D341Med (cell line): ENCODE measurements around the gene TUBGCP3.

Experiments
- DNase-seq: peaks from one replicate; pipeline ENCODE4 v3.0.0; 2012; ENCODE audit warnings: low spot score

The TUBGCP3 gene

GRCh38 chr13:112481458-112481857, 106.5 kb downstream of the TUBGCP3 start:
- DNase-seq, result no peak

DNA sequence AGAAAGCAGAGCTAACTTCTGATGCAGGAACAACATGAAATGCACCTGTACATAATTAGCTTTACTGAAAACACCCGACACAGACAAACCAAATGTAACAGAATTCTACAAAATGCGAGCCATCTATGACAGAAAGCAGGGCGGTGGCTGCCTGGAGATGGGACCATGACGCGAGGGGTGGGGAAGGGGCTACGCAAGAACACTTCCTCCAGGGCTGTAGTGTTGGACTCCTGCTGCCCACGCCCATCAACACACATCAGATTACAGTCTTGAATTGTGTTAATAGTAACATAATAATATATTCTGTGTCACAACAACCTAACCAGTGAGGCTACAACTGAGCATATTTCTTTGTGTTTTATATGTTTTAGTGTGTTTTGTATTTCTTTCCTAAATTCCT, 108.6 kb downstream of the TUBGCP3 start:
- DNase-seq, result no peak

DNA sequence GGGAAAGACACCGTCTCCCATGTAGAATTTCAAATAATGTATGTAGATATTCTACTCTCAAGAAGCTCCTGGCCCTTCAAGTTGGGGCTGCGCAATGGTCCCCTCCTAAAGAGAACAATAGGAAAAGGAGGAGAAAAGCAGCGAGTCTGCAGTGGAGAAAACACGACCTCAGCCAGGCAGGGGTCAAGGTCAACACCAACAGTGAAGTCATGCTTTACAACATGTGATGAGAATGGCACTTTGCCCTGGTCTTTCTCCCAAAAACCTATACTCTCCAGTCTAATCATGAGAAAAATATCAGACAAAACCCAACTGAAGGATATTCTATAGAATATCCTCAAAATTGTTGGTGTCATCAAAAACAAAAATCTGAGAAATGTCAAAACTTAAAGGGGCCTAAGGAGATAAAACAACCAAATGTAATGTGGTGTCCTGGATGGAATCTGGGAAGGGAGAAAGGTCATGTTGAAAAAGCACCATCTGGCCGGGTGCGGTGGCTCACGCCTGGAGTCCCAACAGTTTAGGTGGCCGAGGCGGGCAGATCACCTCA, 110.8 kb downstream of the TUBGCP3 start:
- no peak for DNase-seq

DNA sequence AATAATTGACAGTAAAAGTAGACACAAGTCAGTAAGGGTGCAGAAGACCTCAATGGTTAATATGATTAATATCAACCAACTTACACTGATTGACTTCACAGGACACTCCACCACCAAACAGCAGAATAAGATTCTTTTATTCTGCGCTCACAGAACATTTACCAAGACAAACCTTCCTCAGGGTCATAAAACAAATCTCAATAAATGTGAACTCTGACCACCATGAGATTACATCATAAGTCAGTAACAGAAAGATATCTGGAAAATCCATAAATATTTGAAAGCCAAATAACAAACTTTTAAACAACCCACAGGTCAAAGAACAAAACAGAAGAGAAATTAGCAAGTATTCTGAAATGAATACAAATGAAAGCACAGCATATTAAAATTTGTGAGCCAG, 112.1 kb downstream of the TUBGCP3 start:
- no peak for DNase-seq

GRCh38 chr13:112474869-112475268, 113.1 kb downstream of the TUBGCP3 start:
- no peak for DNase-seq

- no peak for DNase-seq
Measured at GRCh38 chr13:112473818-112474217, 114.1 kb downstream of the TUBGCP3 start.

DNA sequence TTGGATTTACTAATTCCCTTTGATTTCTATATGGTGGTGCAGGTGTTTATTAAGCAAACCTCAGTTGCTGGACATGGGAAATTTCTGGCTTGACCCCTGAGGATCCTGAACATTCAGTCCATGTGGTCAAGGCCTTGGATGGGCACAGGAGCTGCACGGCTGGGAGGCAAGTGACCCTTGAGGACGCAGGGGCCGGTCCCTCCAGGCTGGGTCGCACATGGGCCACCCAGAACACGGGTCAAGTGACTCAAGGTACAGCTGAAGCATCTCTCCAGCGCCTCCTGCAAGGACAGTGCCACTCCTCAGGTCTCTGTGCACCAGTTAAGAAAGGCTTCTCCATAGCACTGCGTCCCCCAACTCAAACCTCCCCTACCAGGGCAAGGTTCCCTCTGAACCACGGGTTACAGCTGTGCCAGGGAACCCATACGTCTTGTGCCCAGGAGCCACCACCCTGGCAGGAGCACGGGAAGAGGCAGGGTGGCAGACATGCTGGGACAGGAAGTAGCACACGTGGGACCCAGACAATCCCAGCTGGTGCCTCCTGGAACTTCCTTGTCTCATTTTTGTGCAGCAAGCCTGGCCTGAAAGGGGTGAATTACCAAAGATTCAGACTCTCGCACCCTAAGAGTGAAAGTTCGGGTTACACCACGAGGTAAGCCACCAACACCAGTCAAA, 118.7 kb downstream of the TUBGCP3 start:
- DNase-seq, result no peak

- no peak for DNase-seq
Measured at GRCh38 chr13:112468069-112468468, 119.9 kb downstream of the TUBGCP3 start.

- no peak for DNase-seq
Measured at GRCh38 chr13:112467236-112467635, 120.7 kb downstream of the TUBGCP3 start.

DNA sequence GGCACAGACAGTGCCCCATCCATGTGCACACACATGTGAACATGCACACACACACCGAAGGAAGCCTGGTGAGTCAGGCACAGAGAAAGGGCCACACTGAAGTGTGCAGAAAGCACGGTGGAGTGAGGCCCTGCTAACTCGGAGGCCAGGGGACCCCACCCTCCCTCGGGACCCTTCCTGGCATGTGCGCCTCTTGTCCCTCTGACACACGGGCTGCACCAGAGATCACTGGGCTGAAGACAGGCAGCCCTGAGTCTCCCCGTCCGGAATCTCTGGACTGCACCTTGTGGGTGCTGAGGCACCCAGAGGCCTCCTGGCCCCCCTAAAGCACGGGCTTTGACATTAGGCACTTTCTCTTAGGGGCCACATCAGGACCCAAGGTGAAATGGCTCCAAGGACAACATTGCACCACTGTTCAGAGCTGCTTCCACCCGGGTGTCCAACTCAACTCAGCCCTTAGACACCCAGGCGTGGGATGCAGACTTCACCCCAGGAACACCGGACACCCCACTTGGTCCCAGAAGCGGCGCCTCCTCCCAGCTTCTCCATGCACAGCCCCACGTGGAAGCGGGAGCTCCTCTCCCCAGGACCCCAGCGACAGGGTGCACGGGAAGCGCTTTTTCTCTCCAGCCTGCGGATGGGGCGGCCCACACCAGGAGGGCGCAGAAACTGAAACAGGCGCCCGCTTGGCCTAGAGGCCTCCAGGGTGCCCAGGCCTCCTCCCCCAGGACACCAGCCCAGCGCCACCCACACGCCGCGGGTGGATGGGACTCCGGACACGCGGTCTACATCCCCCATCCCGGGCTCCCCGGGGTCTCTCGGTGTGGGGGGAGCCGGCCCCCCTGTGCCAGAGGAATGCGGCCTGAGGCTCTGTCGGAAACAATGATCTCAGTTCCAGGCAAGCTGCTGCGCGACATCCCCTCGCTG, 121.6 kb downstream of the TUBGCP3 start:
- DNase-seq, result no peak

GRCh38 chr13:112465251-112466131, 122.5 kb downstream of the TUBGCP3 start:
- DNase-seq, result no peak

GRCh38 chr13:112464720-112465119, 123.2 kb downstream of the TUBGCP3 start:
- no peak for DNase-seq

DNA sequence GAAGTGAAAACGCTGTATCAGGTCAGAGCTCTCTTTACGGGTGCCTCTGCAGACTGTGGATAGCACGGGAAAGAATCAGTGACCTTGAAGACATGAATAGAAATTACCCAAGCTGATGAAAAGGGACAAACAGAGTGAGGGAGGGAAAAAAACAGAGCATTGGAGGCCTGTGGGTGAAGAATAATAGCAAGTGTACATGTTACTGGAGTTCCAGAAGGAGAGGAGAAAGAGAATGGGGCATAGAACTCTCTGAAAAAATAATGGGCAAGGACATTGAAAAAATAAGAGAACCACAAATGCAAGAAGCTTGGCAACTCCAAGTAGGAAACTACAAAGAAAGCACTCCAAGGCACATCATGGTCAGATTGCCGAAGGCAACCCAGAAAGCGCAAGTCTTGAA, 125.5 kb downstream of the TUBGCP3 start:
- no peak for DNase-seq

DNA sequence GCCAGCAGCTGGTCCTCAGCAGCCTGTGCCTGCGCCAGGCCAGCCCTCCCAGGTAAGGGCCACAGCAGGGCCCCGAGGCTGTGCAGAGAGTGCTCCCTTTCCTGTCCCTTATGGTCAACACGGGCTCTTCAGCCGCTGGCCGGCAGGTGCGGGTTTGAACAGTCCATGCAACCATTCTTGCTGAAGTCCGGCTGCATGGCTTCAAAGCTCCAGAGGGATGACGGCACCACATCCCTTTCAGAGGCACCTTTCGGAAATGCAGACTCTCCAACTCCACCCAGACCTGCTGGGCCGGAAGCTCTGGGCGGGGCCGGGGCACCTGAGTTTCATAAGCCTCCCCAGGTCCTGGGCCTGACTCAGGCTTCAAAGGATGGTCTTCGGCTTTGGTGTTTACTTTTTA, 130.5 kb downstream of the TUBGCP3 start:
- no peak for DNase-seq

GRCh38 chr13:112457081-112457480, 130.9 kb downstream of the TUBGCP3 start:
- no peak for DNase-seq

GRCh38 chr13:112456138-112457056, 131.6 kb downstream of the TUBGCP3 start:
- no peak for DNase-seq

- no peak for DNase-seq
Measured at GRCh38 chr13:112455476-112456059, 132.4 kb downstream of the TUBGCP3 start.

- no peak for DNase-seq
Measured at GRCh38 chr13:112454648-112455334, 133.2 kb downstream of the TUBGCP3 start.

- no peak for DNase-seq
Measured at GRCh38 chr13:112453874-112454647, 133.9 kb downstream of the TUBGCP3 start.
